RWPE1 (cell line): Measurements from ENCODE around the gene NME1.
A peak's percentile ranks its signal among the peaks of the same experiment; 100 is the strongest.
"Not testable (repeated sequence)": the region's sequence is repeated elsewhere in the genome, so short reads cannot be mapped to it uniquely, and the experiment has no call there.

Experiments used
- CTCF ChIA-PET: fragments of 350-600 bp; sonication (Branson Sonifier 250); formaldehyde crosslinking; extraction: SDS; loops from one replicate; lab custom pipeline; 2021; lab: Yijun Ruan, JAX
- POLR2A ChIA-PET: fragments of 400-600 bp; formaldehyde crosslinking; extraction: SDS; loops from one replicate; lab custom pipeline; 2020; ENCODE audit warnings: antibody characterized with exemption; ENCODE audit not compliant: low non-redundant PET; lab: Yijun Ruan, JAX
- DNase-seq: peaks from one replicate; pipeline ENCODE4 v3.0.0; 2012; ENCODE audit warnings: low spot score
- H3K27ac ChIP-seq: fragments of 450-650 bp; 2 replicates; pipeline ENCODE4 v1.5.1; 2017
- TF ChIP-seq, protein P1 (sequence below): fragments of 450-650 bp; conservative IDR thresholded peaks from 2 replicates; pipeline ENCODE4 v1.5.1; 2017; ENCODE audit warnings: low read depth, mild to moderate bottlenecking

Gene NME1

GRCh38 chr17:51153210-51154072 lies at the start of gene NME1:
Gene NME1 (plus strand): TSS chr17:51153559. CDS start chr17:51155655, 2,096 bp downstream.
- CTCF ChIA-PET, result interaction anchor here (0.6 to 1.3 kb wide), 11 partner anchors 12 to 291 kb away, joined by 3 to 8 read pairs (median 4); no protein-coding TSS in a partner anchor
- peak; percentile 96 for DNase-seq
- peak within 1 kb of the TSS; percentile 89 for H3K27ac ChIP-seq
- POLR2A ChIA-PET, result no interaction called here
- TF ChIP-seq, protein P1, sequence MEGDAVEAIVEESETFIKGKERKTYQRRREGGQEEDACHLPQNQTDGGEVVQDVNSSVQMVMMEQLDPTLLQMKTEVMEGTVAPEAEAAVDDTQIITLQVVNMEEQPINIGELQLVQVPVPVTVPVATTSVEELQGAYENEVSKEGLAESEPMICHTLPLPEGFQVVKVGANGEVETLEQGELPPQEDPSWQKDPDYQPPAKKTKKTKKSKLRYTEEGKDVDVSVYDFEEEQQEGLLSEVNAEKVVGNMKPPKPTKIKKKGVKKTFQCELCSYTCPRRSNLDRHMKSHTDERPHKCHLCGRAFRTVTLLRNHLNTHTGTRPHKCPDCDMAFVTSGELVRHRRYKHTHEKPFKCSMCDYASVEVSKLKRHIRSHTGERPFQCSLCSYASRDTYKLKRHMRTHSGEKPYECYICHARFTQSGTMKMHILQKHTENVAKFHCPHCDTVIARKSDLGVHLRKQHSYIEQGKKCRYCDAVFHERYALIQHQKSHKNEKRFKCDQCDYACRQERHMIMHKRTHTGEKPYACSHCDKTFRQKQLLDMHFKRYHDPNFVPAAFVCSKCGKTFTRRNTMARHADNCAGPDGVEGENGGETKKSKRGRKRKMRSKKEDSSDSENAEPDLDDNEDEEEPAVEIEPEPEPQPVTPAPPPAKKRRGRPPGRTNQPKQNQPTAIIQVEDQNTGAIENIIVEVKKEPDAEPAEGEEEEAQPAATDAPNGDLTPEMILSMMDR, result peak; percentile 92

GRCh38 chr17:51107778-51108177 lies 45.6 kb upstream of the NME1 start:
- no peak for DNase-seq
- H3K27ac ChIP-seq, result no peak overlapping the region
- TF ChIP-seq, protein P1, result no peak
- CTCF ChIA-PET, result interaction anchor here (0.6 to 0.7 kb wide), 2 partner anchors 50 to 297 kb away, joined by 4 to 5 read pairs; no protein-coding TSS in a partner anchor
- POLR2A ChIA-PET, result no interaction called here

DNA sequence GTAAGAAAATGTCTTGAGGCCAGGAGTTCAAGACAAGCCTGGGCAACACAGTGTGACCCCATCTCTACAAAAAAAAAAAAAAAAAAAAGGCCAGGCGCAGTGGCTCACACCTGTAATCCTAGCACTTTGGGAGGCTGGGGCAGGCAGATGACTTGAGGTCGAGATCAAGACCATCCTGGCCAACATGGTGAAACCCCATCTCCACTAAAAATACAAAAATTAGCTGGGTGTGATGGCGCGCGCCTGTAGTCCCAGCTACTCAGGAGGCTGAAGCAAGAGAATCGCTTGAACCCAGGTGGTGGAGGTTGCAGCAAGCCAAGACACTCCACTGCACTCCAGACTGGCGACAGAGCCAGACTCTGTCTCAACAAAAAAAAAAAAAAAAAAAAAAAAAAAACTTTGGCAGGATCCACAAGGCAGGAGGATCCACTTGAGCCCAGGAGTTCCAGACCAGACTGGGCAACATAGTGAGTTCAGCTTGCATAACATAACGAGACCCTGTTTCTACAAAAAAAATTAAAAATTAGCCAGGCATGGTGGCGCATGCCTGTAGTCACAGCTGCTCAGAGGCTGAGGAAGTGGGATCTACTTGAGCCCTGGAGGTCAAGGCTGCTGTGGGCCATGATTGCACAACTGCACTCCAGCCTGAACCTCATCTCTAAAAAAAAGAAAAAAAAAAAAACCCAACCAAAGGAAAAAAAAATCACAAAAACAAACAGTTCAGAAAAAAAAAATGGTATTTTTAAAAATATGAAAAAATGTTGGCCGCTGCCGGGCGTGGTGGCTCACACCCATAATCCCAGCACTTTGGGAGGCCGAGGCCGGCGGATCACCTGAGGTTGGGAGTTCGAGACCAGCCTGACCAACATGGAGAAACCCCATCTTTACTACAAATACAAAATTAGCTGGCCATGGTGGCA lies 40.8 kb upstream of the NME1 start:
- not testable (repeated sequence) for DNase-seq
- CTCF ChIA-PET, result interaction anchor here (0.6 kb wide), 1 partner anchor 44 kb away, joined by 3 read pairs; no protein-coding TSS in a partner anchor

DNA sequence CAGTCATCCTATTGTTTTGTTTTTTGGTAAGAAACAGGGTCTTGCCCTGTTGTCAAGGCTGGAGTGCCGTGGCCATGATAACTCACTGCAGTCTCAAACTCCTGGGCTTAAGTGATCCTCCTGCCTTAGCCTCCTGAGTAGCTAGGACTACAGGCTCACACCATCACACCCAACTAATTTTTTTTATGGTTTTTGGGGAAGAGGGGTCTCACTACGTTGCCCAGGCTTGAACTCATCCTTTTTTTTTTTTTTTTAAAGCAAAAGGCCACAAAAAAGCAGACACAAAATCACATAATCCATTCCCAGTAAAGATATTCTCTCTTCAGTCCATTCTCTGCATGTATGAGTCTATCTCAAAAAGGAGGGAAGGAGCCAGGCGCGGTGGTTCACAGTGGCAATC lies 38.2 kb upstream of the NME1 start:
- DNase-seq, result no peak
- H3K27ac ChIP-seq, result no peak overlapping the region
- CTCF ChIA-PET, result interaction anchor here (0.6 to 0.7 kb wide), 2 partner anchors 36 to 220 kb away, joined by 3 to 4 read pairs; no protein-coding TSS in a partner anchor
- POLR2A ChIA-PET, result no interaction called here
- TF ChIP-seq, protein P1, result no peak

More for the DNA sequence above, 40.8 kb upstream of the NME1 start:
- POLR2A ChIA-PET, result not testable (repeated sequence)
- peak overlapping the region; percentile 35 for H3K27ac ChIP-seq

GRCh38 chr17:51118330-51119195 lies 34.8 kb upstream of the NME1 start:
- H3K27ac ChIP-seq, result no peak overlapping the region
- DNase-seq, result no peak
- ChIA-PET CTCF (interaction anchor here (0.7 to 1.0 kb wide), 2 partner anchors 35 to 162 kb away, joined by 3 to 4 read pairs; partner anchors contain the start of gene NME1), POLR2A (interaction anchor here (0.6 kb wide), 1 partner anchor 51 kb away, joined by 4 read pairs; no protein-coding TSS in a partner anchor)
- TF ChIP-seq, protein P1, result no peak
